GM12874 (cell line): ENCODE data around the gene MAN2A1.

Experiments used
- TF ChIP-seq, protein P1 (sequence below): IDR thresholded peaks from 2 replicates; pipeline ENCODE4 v1.5.1; 2011; ENCODE audit warnings: low read depth, mild to moderate bottlenecking, control low read depth, low read length, moderate library complexity; ENCODE audit not compliant: insufficient read depth

The MAN2A1 gene

DNA sequence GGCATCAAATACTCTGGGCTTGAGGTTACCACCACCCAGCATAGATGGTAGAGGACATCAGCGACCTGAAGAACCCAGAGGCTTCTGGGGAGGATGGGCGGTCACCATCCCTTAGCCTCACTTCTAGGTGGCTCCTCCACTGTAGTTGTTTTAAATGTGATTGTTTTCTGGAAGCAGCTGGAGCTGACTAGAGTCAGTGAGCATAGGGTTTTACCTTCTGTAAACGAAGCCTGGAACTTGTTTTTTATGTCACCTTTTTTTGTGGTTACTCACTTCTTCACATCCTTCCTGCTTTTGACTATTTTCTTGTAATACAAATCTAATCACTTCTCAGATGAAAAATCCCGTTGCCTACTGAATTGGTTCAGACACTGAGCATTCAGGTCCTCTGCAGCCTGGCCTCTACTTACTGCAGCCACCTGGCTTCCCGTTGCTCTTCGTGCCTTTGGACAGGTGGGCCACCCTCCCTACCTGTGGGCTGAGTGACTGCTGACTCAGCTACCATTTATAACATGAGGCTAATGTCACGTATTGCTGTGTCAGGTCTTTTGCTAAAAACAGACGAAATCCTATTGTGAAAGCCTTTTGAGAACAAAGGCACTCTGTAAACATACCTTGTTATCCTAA, 167.8 kb downstream of the MAN2A1 start:
- TF ChIP-seq, protein P1, sequence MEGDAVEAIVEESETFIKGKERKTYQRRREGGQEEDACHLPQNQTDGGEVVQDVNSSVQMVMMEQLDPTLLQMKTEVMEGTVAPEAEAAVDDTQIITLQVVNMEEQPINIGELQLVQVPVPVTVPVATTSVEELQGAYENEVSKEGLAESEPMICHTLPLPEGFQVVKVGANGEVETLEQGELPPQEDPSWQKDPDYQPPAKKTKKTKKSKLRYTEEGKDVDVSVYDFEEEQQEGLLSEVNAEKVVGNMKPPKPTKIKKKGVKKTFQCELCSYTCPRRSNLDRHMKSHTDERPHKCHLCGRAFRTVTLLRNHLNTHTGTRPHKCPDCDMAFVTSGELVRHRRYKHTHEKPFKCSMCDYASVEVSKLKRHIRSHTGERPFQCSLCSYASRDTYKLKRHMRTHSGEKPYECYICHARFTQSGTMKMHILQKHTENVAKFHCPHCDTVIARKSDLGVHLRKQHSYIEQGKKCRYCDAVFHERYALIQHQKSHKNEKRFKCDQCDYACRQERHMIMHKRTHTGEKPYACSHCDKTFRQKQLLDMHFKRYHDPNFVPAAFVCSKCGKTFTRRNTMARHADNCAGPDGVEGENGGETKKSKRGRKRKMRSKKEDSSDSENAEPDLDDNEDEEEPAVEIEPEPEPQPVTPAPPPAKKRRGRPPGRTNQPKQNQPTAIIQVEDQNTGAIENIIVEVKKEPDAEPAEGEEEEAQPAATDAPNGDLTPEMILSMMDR: no peak

DNA sequence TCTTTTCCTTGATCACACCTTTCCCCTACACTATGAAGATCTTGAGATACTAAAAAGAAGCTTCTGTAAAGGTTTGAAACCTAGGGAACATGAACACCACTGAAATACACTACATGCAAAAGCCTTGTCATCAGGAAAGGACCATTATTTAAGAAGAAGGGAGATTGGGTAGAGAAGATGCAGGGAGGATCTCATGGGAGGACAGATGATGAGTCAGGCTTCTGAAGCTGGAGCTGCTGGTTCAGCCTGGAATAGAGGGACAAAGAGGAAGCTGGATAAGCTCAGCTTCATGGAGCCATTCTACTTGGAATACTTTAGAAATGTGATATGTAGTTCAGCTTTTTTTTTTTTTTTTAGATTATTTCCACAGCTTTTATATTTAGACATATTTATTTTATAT, 169.8 kb downstream of the MAN2A1 start:
- TF ChIP-seq, protein P1: no peak

DNA sequence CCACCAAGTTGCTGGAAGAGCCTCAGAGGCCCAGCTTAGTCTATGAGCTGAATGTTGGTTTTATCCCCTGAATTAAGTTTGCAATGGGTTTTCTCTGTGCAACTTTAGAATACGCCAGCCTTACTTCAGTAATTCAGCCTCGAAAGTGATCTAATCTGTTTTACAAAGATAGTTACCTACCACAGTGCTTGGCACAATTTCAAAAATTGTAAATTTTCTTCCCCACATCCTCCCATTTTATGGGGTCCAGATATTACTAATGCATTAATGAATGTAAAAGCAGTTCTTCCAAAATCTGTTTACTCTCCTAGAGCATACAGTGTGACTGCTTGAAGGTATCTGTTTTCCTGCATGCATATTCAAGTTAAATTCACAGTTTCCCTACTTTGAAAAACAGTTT, 172.6 kb downstream of the MAN2A1 start:
- TF ChIP-seq, protein P1: no peak

DNA sequence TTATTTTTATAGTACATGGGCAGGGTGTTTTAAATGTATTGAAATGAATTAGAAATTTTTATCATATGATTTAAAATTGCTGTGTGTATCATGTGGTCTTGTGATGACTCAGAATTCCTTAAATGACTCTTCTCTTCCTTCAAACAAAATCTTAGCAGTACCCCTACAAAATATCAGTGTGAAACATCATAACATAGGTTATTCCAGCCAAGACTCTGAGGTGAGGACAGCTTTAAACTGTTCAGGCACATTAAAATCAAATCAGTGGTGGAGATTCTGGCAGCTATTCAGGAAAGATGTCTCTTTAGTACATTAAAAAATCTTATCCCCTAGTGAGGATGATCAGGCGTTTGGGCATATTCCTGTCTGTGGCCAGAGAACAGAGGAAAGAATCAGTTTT, 174.0 kb downstream of the MAN2A1 start:
- TF ChIP-seq, protein P1: no peak

DNA sequence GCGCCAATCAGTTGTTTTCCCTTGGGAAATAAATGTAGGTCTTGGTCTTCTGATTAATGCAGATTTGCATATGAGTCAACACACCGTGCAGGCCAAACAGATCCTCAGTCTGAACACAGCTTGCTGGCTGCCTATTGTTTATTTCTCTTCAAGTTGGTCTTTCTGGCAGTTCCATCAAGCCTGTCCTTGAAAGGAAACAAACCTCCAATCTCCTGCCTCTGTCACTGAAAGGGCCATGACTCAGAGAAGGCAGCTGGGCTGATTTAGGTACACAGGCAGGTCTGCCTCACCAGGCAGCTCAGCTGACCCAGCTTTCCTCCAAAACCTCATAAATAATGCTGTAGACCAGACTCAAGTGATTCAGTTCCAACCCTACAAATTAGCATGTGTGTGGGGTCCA, 175.9 kb downstream of the MAN2A1 start:
- TF ChIP-seq, protein P1: no peak

DNA sequence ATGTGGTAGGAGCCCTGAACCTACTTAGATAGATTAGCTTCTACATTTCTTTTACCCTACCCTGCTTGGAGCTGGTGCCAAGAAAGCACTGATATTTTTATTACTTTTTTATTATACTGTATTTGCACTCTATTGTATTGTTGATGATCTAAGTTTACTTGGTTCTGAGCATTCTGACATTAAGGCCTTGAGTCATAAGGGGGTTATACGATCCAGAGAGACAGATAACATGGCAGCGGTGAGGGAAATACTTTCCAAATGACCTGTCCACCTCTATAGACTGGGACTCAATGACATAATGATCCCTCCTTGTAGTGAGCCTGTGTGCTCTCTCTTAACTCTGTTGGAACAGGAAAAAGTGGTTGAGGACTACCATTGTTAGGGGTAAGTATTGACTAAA, 176.3 kb downstream of the MAN2A1 start:
- TF ChIP-seq, protein P1: no peak

DNA sequence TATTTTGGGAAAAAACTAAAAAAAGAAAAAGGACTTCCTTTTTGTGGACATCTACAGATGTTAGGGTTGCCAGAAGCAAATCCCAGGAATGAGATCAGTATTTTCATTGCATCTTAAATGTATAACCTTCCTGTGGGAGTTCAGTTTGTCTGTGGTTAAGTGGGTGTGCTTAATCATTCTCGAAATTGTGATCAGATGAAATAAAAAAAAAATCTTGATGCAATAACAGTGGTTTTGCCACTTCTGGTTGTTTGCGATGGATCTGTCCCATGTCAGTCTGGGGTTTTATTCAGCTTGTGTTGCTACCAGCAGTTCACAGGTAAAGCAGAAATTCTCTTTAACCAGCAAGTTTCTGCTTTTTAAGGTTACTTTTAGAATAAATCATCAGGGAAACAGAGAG, 179.0 kb downstream of the MAN2A1 start:
- TF ChIP-seq, protein P1: no peak
